ENCODE results near the gene ABCF3.

ABCF3 gene

DNA sequence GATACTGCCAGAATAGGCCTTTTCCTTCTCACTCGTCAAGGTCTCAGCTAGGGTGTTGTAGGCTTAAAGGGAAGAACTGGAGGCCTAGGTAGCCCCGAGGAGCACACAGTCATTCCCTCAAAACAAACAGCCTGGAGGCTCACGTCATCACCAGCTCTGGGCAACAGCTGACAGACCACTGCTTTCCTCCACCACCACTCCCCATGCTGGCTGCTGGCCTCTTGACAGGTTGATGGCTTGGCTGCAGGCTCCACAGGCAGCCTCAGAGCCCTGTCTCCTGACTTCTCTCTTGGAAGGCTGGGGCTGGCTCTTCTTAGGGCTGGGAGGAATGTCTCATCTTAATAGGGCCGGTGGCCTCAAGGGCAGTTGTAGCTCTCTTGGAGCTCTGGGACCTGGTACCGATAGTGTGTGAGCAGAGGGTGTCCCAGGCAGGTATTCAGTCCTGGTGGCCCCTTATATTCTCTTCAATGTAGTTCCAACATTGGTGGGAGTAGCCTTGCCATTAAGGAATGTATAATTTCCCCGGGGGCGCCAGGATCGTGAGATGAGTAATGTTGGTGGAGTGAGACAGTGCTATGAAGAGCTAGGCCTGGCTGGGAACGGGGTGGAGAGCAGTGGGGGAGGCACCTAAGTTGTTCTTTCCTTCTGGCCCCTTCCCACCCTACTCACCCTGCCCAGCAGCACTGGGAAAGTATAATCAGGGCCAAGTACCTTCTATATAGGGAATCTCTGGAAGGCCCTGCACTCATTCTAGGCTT, 17.5 kb upstream of the ABCF3 start:
- peak; percentile 93 for DNase-seq (ENCODE audit: low spot score)

DNA sequence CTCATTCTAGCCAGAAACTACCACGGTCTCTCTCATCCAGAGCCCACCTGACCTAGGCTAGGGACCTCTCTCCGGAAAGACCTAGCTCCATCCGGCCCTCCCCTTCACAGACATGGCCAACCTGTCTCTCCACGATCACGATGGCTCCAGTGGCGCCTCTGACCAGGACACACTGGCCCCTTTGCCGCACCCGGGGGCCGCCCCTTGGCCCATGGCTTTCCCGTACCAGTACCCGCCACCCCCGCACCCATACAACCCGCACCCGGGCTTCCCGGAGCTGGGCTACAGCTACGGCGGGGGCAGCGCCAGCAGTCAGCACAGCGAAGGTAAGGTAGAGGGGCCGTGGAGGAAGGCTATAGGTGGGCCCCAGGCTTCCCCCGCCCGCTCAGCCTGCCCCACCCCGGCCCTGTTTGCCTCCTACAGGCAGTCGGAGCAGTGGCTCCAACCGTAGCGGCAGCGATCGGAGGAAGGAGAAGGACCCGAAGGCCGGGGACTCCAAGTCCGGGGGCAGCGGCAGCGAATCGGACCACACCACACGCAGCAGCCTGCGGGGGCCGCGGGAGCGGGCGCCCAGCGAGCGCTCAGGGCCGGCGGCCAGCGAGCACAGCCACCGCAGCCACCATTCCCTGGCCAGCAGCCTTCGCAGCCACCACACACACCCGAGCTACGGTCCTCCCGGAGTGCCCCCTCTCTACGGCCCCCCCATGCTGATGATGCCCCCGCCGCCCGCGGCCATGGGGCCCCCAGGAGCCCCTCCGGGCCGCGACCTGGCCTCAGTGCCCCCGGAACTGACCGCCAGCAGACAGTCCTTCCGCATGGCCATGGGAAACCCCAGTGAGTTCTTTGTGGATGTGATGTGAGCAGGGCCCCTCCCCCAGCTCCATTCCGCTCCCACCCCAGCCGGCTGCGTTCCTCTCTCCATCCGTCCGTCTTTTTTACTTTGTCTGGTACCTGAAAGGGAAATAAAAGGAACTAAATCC, 15.8 kb upstream of the ABCF3 start:
- no peak for DNase-seq (ENCODE audit: low spot score)

- no peak for DNase-seq (ENCODE audit: low spot score)
Observed at GRCh38 chr3:184171562-184171961, 14.4 kb upstream of the ABCF3 start.

DNA sequence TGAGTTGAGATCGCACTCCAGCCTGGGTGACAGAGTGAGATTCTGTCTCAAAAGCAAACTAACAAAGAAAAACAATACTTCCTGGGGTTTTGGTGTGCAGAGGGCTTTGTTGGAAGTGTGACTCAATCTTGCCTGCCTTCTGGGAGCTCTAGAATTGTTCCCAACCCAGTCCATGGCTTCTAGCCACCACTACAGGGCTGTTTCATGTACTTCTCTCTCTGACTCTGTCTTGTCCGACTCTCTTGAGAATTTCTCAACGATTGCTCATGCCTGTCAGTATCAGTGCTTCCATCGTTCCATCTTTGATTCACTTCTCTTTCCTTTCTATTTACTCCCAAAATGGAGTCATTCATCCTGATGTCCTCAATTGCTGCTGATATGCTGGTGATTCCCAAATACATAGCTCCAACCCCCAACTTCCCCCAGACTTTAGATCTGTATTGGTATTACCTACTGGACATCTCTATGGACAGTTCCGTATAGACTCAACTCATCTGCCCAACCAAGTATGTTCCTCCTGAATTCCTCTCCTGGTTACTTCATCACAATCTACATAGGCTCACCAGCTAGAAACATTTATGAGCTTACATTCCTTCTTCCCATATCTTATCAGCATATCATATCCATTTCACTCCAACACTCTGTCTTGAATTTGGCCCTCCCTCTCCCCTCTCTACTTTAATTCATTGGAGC, 13.2 kb upstream of the ABCF3 start:
- DNase-seq (ENCODE audit: low spot score), result peak; percentile 85

DNA sequence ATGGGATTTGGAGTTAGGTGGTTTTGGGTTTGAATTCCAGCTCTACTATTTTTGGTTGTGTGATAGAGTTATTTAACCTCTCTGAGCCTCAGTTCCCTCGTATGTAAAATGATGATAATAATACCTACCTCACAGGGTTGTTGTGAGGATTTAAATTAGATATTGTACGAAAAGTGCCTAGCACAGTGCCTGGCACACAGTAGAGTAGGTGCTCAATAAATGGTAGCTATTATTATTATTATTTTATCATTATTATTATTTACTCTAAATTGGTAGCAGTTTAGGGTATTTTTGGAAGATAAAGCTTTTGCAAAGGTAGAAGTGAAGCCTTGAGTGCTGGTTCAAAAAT, 12.7 kb upstream of the ABCF3 start:
- no peak for DNase-seq (ENCODE audit: low spot score)

DNA sequence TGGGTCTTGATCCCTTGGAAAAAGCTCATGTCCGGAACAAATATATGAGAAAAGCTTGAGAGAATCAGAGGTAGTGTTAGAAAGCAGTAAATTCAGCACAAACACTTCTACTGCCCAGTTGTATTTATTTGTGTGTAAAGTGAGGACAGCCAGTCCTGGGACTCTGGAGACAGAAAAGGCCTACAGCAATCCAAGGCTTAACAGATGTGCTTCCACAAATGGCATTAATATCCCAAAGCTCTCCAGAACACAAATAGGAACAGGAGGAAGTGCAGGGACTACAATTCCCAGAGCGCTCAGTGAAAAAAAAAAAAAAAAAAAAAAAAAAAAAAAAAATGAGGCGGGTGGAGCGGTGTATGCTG, 11.7 kb upstream of the ABCF3 start:
- DNase-seq (ENCODE audit: low spot score), result no peak

- peak; percentile 94 for DNase-seq (ENCODE audit: low spot score)
Observed at GRCh38 chr3:184174646-184175492, 11.1 kb upstream of the ABCF3 start, which contains the start of gene AP2M1. Gene AP2M1 (plus strand): TSS chr3:184174855. CDS start chr3:184176994, 2,139 bp downstream.

DNA sequence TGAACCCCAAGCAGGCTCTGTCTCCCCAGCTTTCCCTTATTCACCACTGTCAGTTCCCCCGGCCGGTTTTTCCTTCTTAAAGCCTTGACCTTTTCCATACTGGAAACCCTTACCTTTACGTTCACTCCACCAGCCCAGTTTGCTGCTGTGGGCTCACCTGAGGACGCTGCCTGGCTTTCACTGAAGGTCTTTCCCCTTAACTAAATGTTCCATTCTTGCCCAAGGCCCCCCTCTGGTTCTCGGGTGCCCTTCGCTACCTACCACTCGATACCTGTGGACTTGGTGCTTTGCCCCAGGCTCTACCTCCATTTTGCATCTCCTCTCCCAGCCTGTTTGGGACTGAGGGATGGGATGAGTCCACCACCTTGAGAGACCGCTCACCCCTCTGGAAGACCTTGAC, 10.5 kb upstream of the ABCF3 start:
- DNase-seq (ENCODE audit: low spot score), result no peak

DNA sequence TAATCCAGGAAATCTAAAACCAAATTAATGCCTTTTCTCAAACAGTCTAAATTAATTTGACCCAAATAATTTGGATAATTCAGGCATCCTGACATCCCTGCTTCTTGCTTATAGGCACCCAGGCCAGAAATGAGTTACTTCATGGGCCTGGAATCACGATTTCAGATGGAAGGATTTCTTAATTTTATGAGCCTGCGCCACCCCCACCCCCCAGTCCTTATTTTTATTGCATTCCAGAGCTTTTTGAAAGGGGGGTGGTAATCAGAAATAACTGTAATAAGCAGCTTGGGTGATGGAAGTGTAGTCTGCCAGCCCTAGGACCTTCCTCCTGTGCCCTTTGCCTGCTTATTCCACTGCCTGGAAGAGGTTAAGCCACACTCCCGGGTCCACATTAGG, 10.0 kb upstream of the ABCF3 start:
- no peak for DNase-seq (ENCODE audit: low spot score)

DNA sequence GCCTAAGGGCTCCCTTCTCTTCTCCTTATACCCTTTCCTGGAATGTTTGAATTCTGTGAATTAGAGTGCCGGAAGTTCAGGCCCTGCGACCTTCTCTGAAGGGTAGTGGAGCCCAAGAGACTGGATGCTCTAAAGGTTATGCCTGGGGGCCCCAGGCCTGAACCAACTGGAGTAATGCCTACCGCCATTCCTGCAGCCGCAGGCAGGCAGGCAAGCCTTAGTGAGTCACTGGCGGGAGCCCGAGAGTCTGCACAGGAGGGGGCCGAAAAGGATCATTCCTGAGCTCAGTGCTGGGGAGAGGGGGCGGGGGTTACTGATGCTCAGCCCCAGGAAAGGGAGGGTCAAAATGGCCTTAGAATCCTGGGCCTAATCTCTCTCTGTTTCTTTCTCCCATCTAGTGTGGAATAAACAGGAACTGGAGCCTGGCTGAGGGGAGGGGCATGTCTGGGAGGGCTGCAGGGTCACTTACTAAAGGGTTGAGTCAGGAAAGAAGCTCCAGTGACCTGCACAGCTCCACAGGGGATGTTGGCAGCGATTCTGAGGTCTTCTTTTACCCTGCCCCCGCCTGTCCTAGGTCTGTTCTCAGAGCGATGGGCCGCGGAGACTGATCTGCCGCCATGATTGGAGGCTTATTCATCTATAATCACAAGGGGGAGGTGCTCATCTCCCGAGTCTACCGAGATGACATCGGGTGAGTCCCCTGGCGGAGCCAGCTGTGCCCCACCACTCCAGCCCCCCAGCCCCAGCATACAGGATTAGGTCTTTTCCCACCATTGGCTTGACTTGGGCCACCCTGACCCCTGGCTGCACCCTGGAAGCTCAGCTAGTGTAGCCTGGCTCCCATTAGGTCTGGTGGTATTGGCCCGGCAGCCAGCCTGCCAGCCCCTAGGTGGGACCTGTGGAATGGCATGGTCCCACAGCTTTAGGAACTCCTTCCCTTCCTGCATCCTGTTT, 9.3 kb upstream of the ABCF3 start:
- peak; percentile 95 for DNase-seq (ENCODE audit: low spot score)

DNA sequence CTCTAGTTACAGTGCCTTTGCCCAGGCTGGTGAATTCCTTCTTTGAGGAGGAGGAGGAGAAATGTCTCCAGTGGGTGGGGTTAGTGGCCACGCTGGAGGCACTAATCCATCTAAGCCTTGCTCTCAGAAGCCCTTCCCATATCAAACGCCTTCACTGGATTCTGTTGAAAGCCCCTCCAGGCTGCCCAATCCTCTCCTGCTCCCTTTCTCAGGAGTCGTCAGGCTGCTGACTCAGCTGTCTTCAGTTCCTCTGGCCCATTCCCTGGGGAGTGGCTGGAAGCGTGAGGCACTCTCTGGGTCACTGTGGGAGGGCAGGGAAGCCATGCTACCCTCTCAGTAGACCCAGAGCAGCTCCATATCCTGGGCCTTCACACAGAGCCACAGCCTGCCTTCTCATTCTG, 8.7 kb upstream of the ABCF3 start:
- DNase-seq (ENCODE audit: low spot score), result peak; percentile 70

- no peak for DNase-seq (ENCODE audit: low spot score)
Observed at GRCh38 chr3:184177767-184178306, 8.2 kb upstream of the ABCF3 start.

DNA sequence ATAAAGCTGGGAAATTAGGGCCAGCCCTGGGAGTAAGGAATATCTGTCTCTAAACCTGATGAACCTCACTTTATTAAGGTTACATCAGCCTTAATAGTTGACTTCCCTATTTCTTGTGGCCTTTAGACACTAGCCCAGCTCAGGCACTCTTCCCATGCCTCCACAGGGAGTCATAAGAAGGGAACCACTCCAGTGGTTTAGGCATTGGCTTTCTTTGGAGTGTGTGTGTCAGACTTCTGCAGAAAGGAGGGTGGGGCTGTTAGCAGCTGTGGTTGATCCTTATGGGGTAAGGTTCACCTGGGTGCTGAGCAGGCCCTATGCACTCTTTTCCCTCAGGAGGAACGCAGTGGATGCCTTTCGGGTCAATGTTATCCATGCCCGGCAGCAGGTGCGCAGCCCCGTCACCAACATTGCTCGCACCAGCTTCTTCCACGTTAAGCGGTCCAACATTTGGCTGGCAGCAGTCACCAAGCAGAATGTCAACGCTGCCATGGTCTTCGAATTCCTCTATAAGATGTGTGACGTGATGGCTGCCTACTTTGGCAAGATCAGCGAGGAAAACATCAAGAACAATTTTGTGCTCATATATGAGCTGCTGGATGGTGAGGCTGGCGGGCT, 7.4 kb upstream of the ABCF3 start:
- DNase-seq (ENCODE audit: low spot score), result no peak

DNA sequence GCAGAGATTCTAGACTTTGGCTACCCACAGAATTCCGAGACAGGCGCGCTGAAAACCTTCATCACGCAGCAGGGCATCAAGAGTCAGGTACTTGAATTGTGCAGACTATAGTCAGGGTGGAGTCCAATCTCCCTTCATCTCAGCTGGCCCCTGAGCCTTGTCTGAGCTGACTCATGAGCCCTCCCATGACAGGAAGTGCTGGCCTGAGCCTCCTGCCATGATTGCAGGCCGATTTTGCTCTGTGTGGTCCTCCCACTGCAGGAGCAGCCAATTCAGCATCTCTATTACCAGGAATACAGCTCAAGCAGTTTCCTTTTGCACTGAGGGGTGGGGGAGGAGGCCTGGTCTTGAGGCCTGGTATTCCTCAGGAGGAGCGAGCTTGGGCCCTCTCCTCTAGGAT, 5.8 kb upstream of the ABCF3 start:
- peak; percentile 50 for DNase-seq (ENCODE audit: low spot score)

DNA sequence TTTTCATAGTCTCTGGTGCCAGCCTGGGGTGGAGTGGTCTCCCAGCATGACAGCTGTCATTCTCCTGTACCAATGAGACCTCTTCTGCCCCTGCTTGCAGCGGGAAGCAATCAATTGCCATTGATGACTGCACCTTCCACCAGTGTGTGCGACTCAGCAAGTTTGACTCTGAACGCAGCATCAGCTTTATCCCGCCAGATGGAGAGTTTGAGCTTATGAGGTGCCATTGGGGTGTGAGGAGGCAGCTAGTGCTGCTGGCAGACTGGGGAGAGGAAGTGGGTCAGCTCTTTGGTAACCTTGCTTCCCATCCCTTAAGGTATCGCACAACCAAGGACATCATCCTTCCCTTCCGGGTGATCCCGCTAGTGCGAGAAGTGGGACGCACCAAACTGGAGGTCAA, 4.4 kb upstream of the ABCF3 start:
- DNase-seq (ENCODE audit: low spot score), result no peak

DNA sequence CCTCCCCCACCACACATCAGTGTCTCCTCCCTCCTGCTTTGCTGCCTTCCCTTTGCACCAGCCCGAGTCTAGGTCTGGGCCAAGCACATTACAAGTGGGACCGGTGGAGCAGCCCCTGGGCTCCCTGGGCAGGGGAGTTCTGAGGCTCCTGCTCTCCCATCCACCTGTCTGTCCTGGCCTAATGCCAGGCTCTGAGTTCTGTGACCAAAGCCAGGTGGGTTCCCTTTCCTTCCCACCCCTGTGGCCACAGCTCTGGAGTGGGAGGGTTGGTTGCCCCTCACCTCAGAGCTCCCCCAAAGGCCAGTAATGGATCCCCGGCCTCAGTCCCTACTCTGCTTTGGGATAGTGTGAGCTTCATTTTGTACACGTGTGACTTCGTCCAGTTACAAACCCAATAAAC, 2.3 kb upstream of the ABCF3 start:
- no peak for DNase-seq (ENCODE audit: low spot score)

DNA sequence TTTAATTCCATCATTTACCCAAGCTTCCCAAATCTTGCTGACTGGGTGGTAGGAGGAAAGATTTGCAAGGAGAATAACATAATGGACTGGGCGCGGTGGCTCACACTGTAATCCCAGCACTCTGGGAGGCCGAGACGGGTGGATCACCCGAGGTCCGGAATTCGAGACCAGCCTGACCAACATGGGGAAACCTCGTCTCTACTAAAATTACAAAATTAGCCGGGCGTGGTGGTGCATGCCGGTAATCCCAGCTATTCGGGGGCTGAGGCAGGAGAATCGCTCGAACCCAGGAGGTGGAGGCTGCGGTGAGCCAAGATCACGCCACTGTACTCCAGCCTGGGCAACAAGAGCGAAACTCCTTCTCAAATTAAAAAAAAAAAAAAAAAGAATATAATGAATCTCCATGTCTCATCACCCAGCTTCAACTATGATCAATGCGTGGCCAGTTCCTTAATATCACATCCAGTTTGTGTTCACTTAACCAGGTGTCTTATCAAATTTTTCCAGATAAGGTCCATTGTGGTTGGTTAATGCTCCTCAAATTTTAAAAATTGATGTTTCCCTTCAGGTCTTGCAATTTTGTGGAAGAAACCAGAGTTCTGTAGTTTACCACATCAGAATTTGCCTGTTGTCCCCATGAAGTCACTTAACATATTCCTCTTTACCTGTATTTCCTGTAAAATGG, 1.3 kb upstream of the ABCF3 start:
- no peak for DNase-seq (ENCODE audit: low spot score)

- peak; percentile 99 for DNase-seq (ENCODE audit: low spot score)
Observed at GRCh38 chr3:184185461-184186183, 377 bp upstream of the ABCF3 start.

- no peak for DNase-seq (ENCODE audit: low spot score)
Observed at GRCh38 chr3:184186902-184187207, 856 bp downstream of the ABCF3 start.

All from hepatic stellate cell (primary cell).